Activated T-cell treated with anti-CD3 and anti-CD28 coated beads for 4 hours (primary cell): ENCODE measurements around the gene ATP2B2.

Experiments
- DNase-seq: peaks from one replicate; pipeline ENCODE4 v3.0.0-alpha.2; 2020

The ATP2B2 gene

GRCh38 chr3:10338591-10339353 lies 166.6 kb downstream of the ATP2B2 start:
- DNase-seq, result no peak

- no peak for DNase-seq
Observed at GRCh38 chr3:10338164-10338470, 167.3 kb downstream of the ATP2B2 start.

- no peak for DNase-seq
Observed at GRCh38 chr3:10337323-10338163, 167.8 kb downstream of the ATP2B2 start.

GRCh38 chr3:10336761-10337160 lies 168.6 kb downstream of the ATP2B2 start:
- no peak for DNase-seq

GRCh38 chr3:10335871-10336622 lies 169.3 kb downstream of the ATP2B2 start:
- DNase-seq, result no peak

- DNase-seq, result no peak
Observed at GRCh38 chr3:10335190-10335738, 170.1 kb downstream of the ATP2B2 start.

GRCh38 chr3:10334459-10334858 lies 170.9 kb downstream of the ATP2B2 start:
- no peak for DNase-seq

- no peak for DNase-seq
Observed at GRCh38 chr3:10334042-10334441, 171.3 kb downstream of the ATP2B2 start.

GRCh38 chr3:10333349-10333650 lies 172.1 kb downstream of the ATP2B2 start:
- DNase-seq, result no peak

- no peak for DNase-seq
Observed at GRCh38 chr3:10332481-10333348, 172.7 kb downstream of the ATP2B2 start.

- DNase-seq, result no peak
Observed at GRCh38 chr3:10331320-10331719, 174.1 kb downstream of the ATP2B2 start.

- DNase-seq, result no peak
Observed at GRCh38 chr3:10330319-10330718, 175.1 kb downstream of the ATP2B2 start.

- DNase-seq, result no peak
Observed at GRCh38 chr3:10329495-10330015, 175.8 kb downstream of the ATP2B2 start.

- DNase-seq, result no peak
Observed at GRCh38 chr3:10328460-10329071, 176.8 kb downstream of the ATP2B2 start.

- no peak for DNase-seq
Observed at GRCh38 chr3:10327592-10327991, 177.8 kb downstream of the ATP2B2 start.

- DNase-seq, result no peak
Observed at GRCh38 chr3:10322352-10322710, 183.1 kb downstream of the ATP2B2 start.

- DNase-seq, result no peak
Observed at GRCh38 chr3:10321630-10322351, 183.6 kb downstream of the ATP2B2 start.

GRCh38 chr3:10320320-10320677 lies 185.1 kb downstream of the ATP2B2 start:
- no peak for DNase-seq

- DNase-seq, result no peak
Observed at GRCh38 chr3:10319804-10320203, 185.6 kb downstream of the ATP2B2 start.

GRCh38 chr3:10319251-10319650 lies 186.1 kb downstream of the ATP2B2 start:
- no peak for DNase-seq

- no peak for DNase-seq
Observed at GRCh38 chr3:10317961-10318350, 187.4 kb downstream of the ATP2B2 start.
